HepG2 (cell line): Measurements from ENCODE around the gene TOR4A. TPM values are rescaled to one million over a fixed set of nuclear protein-coding genes. Genes with fewer than 3 reads are reported as not detected.

ENCODE experiments used
- ARID2 ChIP-seq: sonication (generic); formaldehyde crosslinking; IDR thresholded peaks from 2 replicates; pipeline ENCODE4 v1.8.1; 2022; ENCODE audit warnings: mild to moderate bottlenecking, missing genetic modification reagents, borderline replicate concordance
- FIP1L1 ChIP-seq: fragments of 200-400 bp; formaldehyde crosslinking; IDR thresholded peaks from 2 replicates; pipeline ENCODE4 v1.6.1; 2018; ENCODE audit warnings: low read depth, mild to moderate bottlenecking, low read length, moderate library complexity, borderline replicate concordance; ENCODE audit not compliant: insufficient read depth
- FOXC1 ChIP-seq: sonication (generic); formaldehyde crosslinking; IDR thresholded peaks from 2 replicates; pipeline ENCODE4 v1.8.0; 2022; ENCODE audit warnings: mild to moderate bottlenecking, missing genetic modification reagents, borderline replicate concordance
- FOXM1 ChIP-seq: sonication (generic); formaldehyde crosslinking; IDR thresholded peaks from 2 replicates; pipeline ENCODE4 v1.5.0; 2020; ENCODE audit warnings: missing genetic modification reagents
- HIVEP1 ChIP-seq: sonication (generic); formaldehyde crosslinking; IDR thresholded peaks from 2 replicates; pipeline ENCODE4 v1.4.0; 2020; ENCODE audit warnings: mild to moderate bottlenecking, missing genetic modification reagents
- IKZF4 ChIP-seq: sonication (generic); formaldehyde crosslinking; IDR thresholded peaks from 2 replicates; pipeline ENCODE4 v1.5.1; 2020; ENCODE audit warnings: borderline replicate concordance, mild to moderate bottlenecking, low read depth, missing genetic modification reagents; ENCODE audit errors: not compliant biosample characterization
- KDM5A ChIP-seq: fragments of 200-600 bp; sonication (generic); IDR thresholded peaks from 2 replicates; pipeline ENCODE4 v1.7.0; 2018; ENCODE audit warnings: antibody characterized with exemption, mild to moderate bottlenecking, low read length, borderline replicate concordance
- KLF16 ChIP-seq, 2 experiments: sonication (generic) in 1 of 2; formaldehyde crosslinking in 1 of 2; IDR thresholded peaks; 2 replicates each; pipeline versions ENCODE4 v1.6.1 to v1.8.0; 2016 to 2023; ENCODE audit warnings: missing genetic modification reagents in 2 of 2, missing compliant biosample characterization in 1 of 2
- MAZ ChIP-seq, 2 experiments: sonication (generic) in 1 of 2; formaldehyde crosslinking in 1 of 2; IDR thresholded peaks; 2 replicates each; pipeline versions ENCODE4 v1.5.0 to v1.6.1; 2012 to 2020; ENCODE audit warnings: low read depth in 2 of 2, mild to moderate bottlenecking in 2 of 2, borderline replicate concordance in 1 of 2, improper control_type of control experiment in 1 of 2, low read length in 1 of 2, missing genetic modification reagents in 1 of 2, moderate library complexity in 1 of 2
- PPARG ChIP-seq: conservative IDR thresholded peaks from 2 replicates; pipeline ENCODE4 v1.6.1; 2016; ENCODE audit warnings: missing biosample characterization, missing genetic modification reagents
- RBFOX2 ChIP-seq: fragments of 200-400 bp; formaldehyde crosslinking; IDR thresholded peaks from 2 replicates; pipeline ENCODE4 v1.6.1; 2017; ENCODE audit warnings: low read depth, mild to moderate bottlenecking, low read length
- RNF219 ChIP-seq: sonication (generic); formaldehyde crosslinking; IDR thresholded peaks from 2 replicates; pipeline ENCODE4 v1.5.0; 2020; ENCODE audit warnings: mild to moderate bottlenecking, missing genetic modification reagents
- SP140L ChIP-seq: sonication (generic); formaldehyde crosslinking; IDR thresholded peaks from 2 replicates; pipeline ENCODE4 v1.4.0; 2020; ENCODE audit warnings: missing genetic modification reagents, borderline replicate concordance
- SRSF1 ChIP-seq: fragments of 200-400 bp; formaldehyde crosslinking; optimal IDR thresholded peaks from 2 replicates; pipeline ENCODE3; 2017; ENCODE audit warnings: mild to moderate bottlenecking, low read depth, low read length, moderate library complexity
- TOPORS ChIP-seq: sonication (generic); formaldehyde crosslinking; IDR thresholded peaks from 2 replicates; pipeline ENCODE4 v1.8.0; 2023; ENCODE audit warnings: mild to moderate bottlenecking, missing genetic modification reagents
- ZBTB14 ChIP-seq: sonication (generic); formaldehyde crosslinking; IDR thresholded peaks from 2 replicates; pipeline ENCODE4 v1.4.0; 2020; ENCODE audit warnings: missing genetic modification reagents
- ZNF431 ChIP-seq: sonication (generic); formaldehyde crosslinking; IDR thresholded peaks from 2 replicates; pipeline ENCODE4 v1.9.0; 2022; ENCODE audit warnings: missing genetic modification reagents, low read depth, mild to moderate bottlenecking, borderline replicate concordance
- ZNF44 ChIP-seq: sonication (generic); formaldehyde crosslinking; IDR thresholded peaks from 2 replicates; pipeline ENCODE4 v1.5.1; 2020; ENCODE audit warnings: mild to moderate bottlenecking, missing genetic modification reagents
- ZNF607 ChIP-seq: sonication (generic); formaldehyde crosslinking; IDR thresholded peaks from 2 replicates; pipeline ENCODE4 v1.5.1; 2020; ENCODE audit warnings: missing genetic modification reagents, mild to moderate bottlenecking, borderline replicate concordance
- ZNF770 ChIP-seq: sonication (generic); formaldehyde crosslinking; IDR thresholded peaks from 2 replicates; pipeline ENCODE4 v1.5.0; 2020; ENCODE audit warnings: mild to moderate bottlenecking, missing genetic modification reagents
- ZNF839 ChIP-seq: sonication (generic); formaldehyde crosslinking; IDR thresholded peaks from 2 replicates; pipeline ENCODE4 v1.4.0; 2020; ENCODE audit warnings: missing genetic modification reagents, mild to moderate bottlenecking, borderline replicate concordance
- ZSCAN21 ChIP-seq: sonication (generic); formaldehyde crosslinking; IDR thresholded peaks from 2 replicates; pipeline ENCODE4 v1.8.0; 2022; ENCODE audit warnings: mild to moderate bottlenecking, missing genetic modification reagents, moderate library complexity, borderline replicate concordance
- polyA plus RNA-seq, 8 experiments: library from polyadenylated mRNA; depleted of rRNA in 3 of 8; stranded (reverse) in 7 of 8; unstranded in 1 of 8; fragments of >200 nt; fragmentation: Illumina TruSeq in 4 of 8; extraction: Trizol in 4 of 8; gene quantifications; 2 replicates each; pipeline versions ENCODE4 v1.2.1 to v1.2.3, GENCODE V29; 2011 to 2016; ENCODE audit warnings: low read depth in 4 of 8, missing spikeins in 1 of 8, mixed read lengths in 1 of 8; ENCODE audit not compliant: insufficient read depth in 1 of 8
- total RNA-seq, 5 experiments: library from RNA; depleted of rRNA; stranded (reverse); fragments of >200 nt; fragmentation: Illumina TruSeq; extraction: Trizol; gene quantifications; 2 replicates each; pipeline ENCODE4 v1.2.3, GENCODE V29; 2016; ENCODE audit warnings: low read depth in 1 of 5

Gene TOR4A
- total and polyA plus RNA-seq, 2 of the 13 experiments (the other 11 are each of a cell fraction or from before 2014, with no cell fraction given) = 11.1 to 14.2 TPM

- TF ChIP-seq IKZF4 (peak; percentile 63), KLF16 (CRISPR knock-in tag; IDR thresholded peaks at IDR 0.05) (peak in 1 of 2 experiments; percentile 97; a peak in 2 of 4 replicates), RNF219 (0 out of 2 replicates have a peak, but pooled peaks have one; percentile 47), FOXM1 (CRISPR knock-in tag) (no peak), ZNF607 (peak; percentile 70), ZNF770 (CRISPR knock-in tag) (peak; percentile 78), ZNF839 (no peak), HIVEP1 (no peak), PPARG (CRISPR knock-in tag) (peak; percentile 46; the same call in 1 of the 2 replicates), MAZ (IDR thresholded peaks at IDR 0.05; ENCODE audit: borderline replicate concordance, low read depth, low read length) (peak; percentile 23), MAZ (CRISPR knock-in tag; IDR thresholded peaks at IDR 0.05; ENCODE audit: low read depth) (peak; percentile 61), FIP1L1 (no peak), RBFOX2 (peak; percentile 87), SP140L (CRISPR knock-in tag) (no peak), ZBTB14 (no peak), TOPORS (CRISPR knock-in tag) (no peak), KDM5A (no peak), ZNF431 (CRISPR knock-in tag) (peak; percentile 58; the same call in 1 of the 2 replicates), ZNF44 (CRISPR knock-in tag) (no peak), SRSF1 (peak; percentile 86), ARID2 (CRISPR knock-in tag) (no peak), FOXC1 (no peak; the same call in 1 of the 2 replicates), ZSCAN21 (CRISPR knock-in tag) (no peak)
Observed at GRCh38 chr9:137277329-137278041, at the start of gene TOR4A (continued).
